DOHH2 (cell line): Measurements from ENCODE around the gene NFIB.

Source experiments
- EZH2phosphoT487 ChIP-seq: fragments of 200-600 bp; sonication (generic); IDR thresholded peaks from 2 replicates; pipeline ENCODE4 v1.6.1; 2017; ENCODE audit warnings: borderline replicate concordance, mild to moderate bottlenecking, antibody characterized with exemption, low read length, moderate library complexity, mixed read lengths
- TF ChIP-seq, protein P1 (sequence below): fragments of 200-600 bp; sonication (generic); IDR thresholded peaks from one replicate; pipeline ENCODE4 v1.5.1; 2014; ENCODE audit warnings: antibody characterized with exemption, mild to moderate bottlenecking, low read depth, low read length; ENCODE audit not compliant: poor library complexity, severe bottlenecking

- TF ChIP-seq, protein P1, sequence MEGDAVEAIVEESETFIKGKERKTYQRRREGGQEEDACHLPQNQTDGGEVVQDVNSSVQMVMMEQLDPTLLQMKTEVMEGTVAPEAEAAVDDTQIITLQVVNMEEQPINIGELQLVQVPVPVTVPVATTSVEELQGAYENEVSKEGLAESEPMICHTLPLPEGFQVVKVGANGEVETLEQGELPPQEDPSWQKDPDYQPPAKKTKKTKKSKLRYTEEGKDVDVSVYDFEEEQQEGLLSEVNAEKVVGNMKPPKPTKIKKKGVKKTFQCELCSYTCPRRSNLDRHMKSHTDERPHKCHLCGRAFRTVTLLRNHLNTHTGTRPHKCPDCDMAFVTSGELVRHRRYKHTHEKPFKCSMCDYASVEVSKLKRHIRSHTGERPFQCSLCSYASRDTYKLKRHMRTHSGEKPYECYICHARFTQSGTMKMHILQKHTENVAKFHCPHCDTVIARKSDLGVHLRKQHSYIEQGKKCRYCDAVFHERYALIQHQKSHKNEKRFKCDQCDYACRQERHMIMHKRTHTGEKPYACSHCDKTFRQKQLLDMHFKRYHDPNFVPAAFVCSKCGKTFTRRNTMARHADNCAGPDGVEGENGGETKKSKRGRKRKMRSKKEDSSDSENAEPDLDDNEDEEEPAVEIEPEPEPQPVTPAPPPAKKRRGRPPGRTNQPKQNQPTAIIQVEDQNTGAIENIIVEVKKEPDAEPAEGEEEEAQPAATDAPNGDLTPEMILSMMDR, result no peak
- no peak for TF ChIP-seq EZH2phosphoT487
Measured at GRCh38 chr9:14068690-14069089, 245.3 kb downstream of the NFIB start.
